HL-60 (cell line): ENCODE measurements around the gene KDM4C.

Source experiments
- DNase-seq, 2 experiments: peaks; one replicate each; pipeline ENCODE4 v3.0.0-alpha.2; 2010 to 2020; ENCODE audit warnings: low read depth in 1 of 2, low spot score in 1 of 2
- H3K27ac ChIP-seq: fragments of 250-450 bp; sonication (Bioruptor Pico); replicated peaks from 2 replicates; pipeline ENCODE4 v1.5.1; 2020; ENCODE audit warnings: mild to moderate bottlenecking, moderate library complexity
- H3K27me3 ChIP-seq: fragments of 250-450 bp; sonication (Bioruptor Pico); 2 replicates; pipeline ENCODE4 v1.5.1; 2021; ENCODE audit warnings: mild to moderate bottlenecking, moderate library complexity; ENCODE audit not compliant: insufficient read depth, poor library complexity, severe bottlenecking
- H3K4me3 ChIP-seq: replicated peaks from 2 replicates; pipeline ENCODE4 v1.5.1; 2011; ENCODE audit warnings: mild to moderate bottlenecking, control low read depth, low read length; ENCODE audit not compliant: insufficient read depth
- GABPA ChIP-seq: IDR thresholded peaks from 2 replicates; pipeline ENCODE4 v1.6.1; 2012; ENCODE audit warnings: low read depth
- POLR2AphosphoS5 ChIP-seq: IDR thresholded peaks from 2 replicates; pipeline ENCODE4 v1.6.1; 2012; ENCODE audit warnings: low read depth
- SPI1 ChIP-seq: IDR thresholded peaks from 2 replicates; pipeline ENCODE4 v1.6.1; 2012; ENCODE audit warnings: low read depth, mild to moderate bottlenecking, borderline replicate concordance
- TF ChIP-seq, protein P1 (sequence below): IDR thresholded peaks from 2 replicates; pipeline ENCODE4 v1.6.1; 2012; ENCODE audit warnings: low read depth; ENCODE audit not compliant: insufficient replicate concordance
- TF ChIP-seq, protein P2 (sequence below): IDR thresholded peaks from one replicate; pipeline ENCODE4 v1.5.1; 2011; ENCODE audit warnings: low read length, control low read depth, inconsistent platforms; ENCODE audit not compliant: insufficient read depth

KDM4C gene

DNA sequence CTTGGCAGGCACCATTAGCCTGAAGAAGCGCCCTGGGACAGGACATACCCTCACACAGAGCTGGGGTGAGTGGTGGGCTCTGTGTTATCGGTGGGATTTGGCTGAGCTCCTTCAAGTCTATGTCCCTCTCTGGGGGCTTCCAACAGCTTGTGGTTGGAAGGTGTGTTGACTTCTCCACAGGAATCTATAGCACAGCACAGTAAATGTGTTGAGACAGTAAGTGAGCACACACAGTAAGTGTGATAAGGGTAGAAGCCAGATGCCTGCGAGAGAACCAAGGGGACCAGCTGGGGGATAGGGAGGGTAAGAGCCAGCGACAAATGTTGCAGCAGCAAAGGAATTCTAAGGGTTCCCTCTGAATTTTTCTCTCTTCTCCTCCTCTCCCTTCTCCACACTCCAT lies 448.0 kb downstream of the KDM4C start:
- no peak for DNase-seq
- peaks cover 4% of the 10 kb centered on the region for H3K27me3 ChIP-seq
- no peak overlapping the region for H3K4me3 ChIP-seq
- TF ChIP-seq, protein P1, sequence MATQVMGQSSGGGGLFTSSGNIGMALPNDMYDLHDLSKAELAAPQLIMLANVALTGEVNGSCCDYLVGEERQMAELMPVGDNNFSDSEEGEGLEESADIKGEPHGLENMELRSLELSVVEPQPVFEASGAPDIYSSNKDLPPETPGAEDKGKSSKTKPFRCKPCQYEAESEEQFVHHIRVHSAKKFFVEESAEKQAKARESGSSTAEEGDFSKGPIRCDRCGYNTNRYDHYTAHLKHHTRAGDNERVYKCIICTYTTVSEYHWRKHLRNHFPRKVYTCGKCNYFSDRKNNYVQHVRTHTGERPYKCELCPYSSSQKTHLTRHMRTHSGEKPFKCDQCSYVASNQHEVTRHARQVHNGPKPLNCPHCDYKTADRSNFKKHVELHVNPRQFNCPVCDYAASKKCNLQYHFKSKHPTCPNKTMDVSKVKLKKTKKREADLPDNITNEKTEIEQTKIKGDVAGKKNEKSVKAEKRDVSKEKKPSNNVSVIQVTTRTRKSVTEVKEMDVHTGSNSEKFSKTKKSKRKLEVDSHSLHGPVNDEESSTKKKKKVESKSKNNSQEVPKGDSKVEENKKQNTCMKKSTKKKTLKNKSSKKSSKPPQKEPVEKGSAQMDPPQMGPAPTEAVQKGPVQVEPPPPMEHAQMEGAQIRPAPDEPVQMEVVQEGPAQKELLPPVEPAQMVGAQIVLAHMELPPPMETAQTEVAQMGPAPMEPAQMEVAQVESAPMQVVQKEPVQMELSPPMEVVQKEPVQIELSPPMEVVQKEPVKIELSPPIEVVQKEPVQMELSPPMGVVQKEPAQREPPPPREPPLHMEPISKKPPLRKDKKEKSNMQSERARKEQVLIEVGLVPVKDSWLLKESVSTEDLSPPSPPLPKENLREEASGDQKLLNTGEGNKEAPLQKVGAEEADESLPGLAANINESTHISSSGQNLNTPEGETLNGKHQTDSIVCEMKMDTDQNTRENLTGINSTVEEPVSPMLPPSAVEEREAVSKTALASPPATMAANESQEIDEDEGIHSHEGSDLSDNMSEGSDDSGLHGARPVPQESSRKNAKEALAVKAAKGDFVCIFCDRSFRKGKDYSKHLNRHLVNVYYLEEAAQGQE: no peak
- TF ChIP-seq, protein P2, sequence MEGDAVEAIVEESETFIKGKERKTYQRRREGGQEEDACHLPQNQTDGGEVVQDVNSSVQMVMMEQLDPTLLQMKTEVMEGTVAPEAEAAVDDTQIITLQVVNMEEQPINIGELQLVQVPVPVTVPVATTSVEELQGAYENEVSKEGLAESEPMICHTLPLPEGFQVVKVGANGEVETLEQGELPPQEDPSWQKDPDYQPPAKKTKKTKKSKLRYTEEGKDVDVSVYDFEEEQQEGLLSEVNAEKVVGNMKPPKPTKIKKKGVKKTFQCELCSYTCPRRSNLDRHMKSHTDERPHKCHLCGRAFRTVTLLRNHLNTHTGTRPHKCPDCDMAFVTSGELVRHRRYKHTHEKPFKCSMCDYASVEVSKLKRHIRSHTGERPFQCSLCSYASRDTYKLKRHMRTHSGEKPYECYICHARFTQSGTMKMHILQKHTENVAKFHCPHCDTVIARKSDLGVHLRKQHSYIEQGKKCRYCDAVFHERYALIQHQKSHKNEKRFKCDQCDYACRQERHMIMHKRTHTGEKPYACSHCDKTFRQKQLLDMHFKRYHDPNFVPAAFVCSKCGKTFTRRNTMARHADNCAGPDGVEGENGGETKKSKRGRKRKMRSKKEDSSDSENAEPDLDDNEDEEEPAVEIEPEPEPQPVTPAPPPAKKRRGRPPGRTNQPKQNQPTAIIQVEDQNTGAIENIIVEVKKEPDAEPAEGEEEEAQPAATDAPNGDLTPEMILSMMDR: no peak
- no peak for TF ChIP-seq GABPA
- TF ChIP-seq POLR2AphosphoS5: no peak
- TF ChIP-seq SPI1: no peak
- H3K27ac ChIP-seq: no peak overlapping the region

DNA sequence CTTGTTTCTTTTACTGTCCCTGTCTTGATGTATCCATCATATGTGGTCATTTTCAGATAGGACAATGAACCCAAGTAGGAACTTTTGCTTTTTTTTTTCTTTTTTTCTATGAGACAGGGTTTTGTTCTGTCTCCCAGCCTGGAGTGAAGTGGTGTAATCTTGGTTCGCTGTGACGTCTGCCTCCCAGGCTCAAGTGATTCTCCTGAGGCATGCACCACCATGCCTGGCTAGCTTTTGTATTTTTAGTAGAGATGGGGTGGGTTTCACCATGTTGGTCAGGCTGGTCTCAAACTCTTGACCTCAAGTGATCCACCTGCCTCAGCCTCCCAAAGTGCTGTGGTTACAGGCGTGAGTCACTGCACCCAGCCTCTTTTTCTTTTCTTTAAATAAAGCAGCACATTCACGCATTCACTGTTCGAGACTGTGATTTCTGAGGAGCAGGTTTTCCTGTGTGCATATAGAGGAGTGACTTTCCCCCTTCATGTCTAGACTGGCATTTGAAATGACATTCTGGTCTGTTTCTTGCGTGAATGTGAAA lies 448.5 kb downstream of the KDM4C start:
- Histone ChIP-seq H3K27me3 (peaks cover 4% of the 10 kb centered on the region), H3K27ac (no peak overlapping the region), H3K4me3 (no peak overlapping the region)
- TF ChIP-seq, protein P2: no peak
- TF ChIP-seq, protein P1: no peak
- no peak for TF ChIP-seq GABPA
- TF ChIP-seq SPI1: no peak
- no peak for TF ChIP-seq POLR2AphosphoS5
- DNase-seq: no peak

DNA sequence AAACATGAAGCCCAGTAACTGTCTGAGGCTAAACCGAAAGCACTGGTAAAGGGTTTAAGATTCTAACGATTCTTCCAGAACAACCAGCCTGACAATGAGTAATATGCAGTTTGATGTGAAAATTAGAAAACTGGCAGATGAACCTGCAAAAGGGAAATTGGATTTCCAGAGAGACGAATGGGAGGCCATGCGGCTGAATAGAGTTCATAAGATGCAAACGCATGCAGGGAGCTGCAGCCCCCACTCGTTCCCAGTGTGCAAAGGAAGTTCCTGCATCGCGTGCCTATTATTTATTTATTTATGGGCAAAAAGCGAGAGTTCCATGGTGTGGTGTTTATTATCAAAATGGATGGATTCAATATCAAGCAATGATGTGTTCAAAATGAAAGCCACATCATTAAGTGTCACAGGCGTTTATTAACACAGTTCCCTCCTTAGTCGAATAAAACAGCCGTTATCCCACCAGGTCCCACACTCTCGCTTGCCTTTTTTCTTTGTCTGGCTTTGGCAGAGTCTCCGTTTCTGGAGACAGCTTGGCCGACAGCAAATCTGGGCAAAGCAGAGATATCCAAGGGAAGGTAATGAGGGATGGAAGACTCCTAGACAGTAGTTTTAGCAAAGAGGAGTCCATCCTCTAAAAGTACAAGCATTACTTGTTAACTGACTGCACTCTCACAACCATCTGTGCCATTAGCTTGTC lies 451.4 kb downstream of the KDM4C start:
- Histone ChIP-seq H3K27me3 (peaks cover 2% of the 10 kb centered on the region), H3K27ac (no peak overlapping the region), H3K4me3 (no peak overlapping the region)
- DNase-seq: no peak
- no peak for TF ChIP-seq SPI1
- TF ChIP-seq POLR2AphosphoS5: no peak
- TF ChIP-seq, protein P1: no peak
- TF ChIP-seq, protein P2: no peak
- no peak for TF ChIP-seq GABPA
